ENCODE measurements around the gene PKP2.

The PKP2 gene

GRCh38 chr12:32907898-32908476 lies 11.4 kb upstream of the PKP2 start:
- no peaks in the 10 kb centered on the region for H3K27me3 ChIP-seq (replicated peaks)
- DNase-seq = no peak
- H3K27ac ChIP-seq = no peak overlapping the region
- H3K4me3 ChIP-seq (ENCODE audit: low read depth, low read length) = no peak overlapping the region
- TF ChIP-seq CTCF (IDR thresholded peaks at IDR 0.05; ENCODE audit: low read depth, low read length, missing control alignments) = no peak
- H3K36me3 ChIP-seq (replicated peaks) = no peaks in the 10 kb centered on the region
- in situ Hi-C loops (cut with HindIII; ENCODE audit: low pct_ligation_motif_present, low sequenced_read_pairs) = no loop called here

GRCh38 chr12:32907166-32907565 lies 10.6 kb upstream of the PKP2 start:
- in situ Hi-C loops (cut with HindIII; ENCODE audit: low pct_ligation_motif_present, low sequenced_read_pairs) = no loop called here
- TF ChIP-seq CTCF (IDR thresholded peaks at IDR 0.05; ENCODE audit: low read depth, low read length, missing control alignments) = no peak

DNA sequence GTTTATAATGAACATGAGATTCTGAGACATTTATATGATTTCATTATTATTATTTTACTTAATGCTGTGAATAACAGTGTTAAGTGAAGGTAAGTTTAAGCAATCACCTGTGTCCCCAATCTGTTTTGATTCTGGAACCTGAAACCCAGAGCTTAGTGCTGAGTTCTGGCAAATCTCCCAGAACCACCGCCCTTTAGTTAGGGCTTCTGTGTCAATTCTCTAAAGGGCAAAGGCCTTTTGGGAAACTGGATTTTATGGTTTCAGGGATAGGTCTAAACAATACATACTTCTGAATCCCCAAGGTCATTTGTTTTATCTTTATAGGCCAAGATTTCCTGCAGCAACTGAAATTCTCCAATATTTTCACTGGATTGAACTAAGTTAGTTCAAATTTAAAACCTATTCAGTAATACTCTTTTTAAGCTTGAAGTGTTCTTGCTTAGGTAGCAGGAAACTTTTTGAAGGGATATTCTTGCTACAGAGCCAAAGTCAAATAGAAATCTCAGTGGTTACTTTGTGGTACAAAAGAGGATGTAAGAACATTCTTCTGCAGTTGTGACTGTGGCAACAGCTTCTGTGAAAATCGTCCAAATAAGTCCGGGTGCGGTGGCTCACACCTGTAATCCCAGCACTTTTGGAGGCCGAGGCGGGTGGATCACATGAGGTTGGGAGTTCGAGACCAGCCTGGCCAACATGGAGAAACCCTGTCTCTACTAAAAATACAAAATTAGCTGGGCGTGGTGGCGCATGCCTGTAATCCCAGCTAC lies 10.0 kb upstream of the PKP2 start:
- Histone ChIP-seq H3K4me3 (ENCODE audit: low read depth, low read length) (no peak overlapping the region), H3K27me3 (replicated peaks) (no peaks in the 10 kb centered on the region), H3K36me3 (replicated peaks) (no peaks in the 10 kb centered on the region), H3K27ac (no peak overlapping the region)
- DNase-seq = no peak
- no peak for TF ChIP-seq CTCF (IDR thresholded peaks at IDR 0.05; ENCODE audit: low read depth, low read length, missing control alignments)
- in situ Hi-C loops (cut with HindIII; ENCODE audit: low pct_ligation_motif_present, low sequenced_read_pairs) = no loop called here

More at GRCh38 chr12:32907166-32907565, 10.6 kb upstream of the PKP2 start:
- H3K4me3 ChIP-seq (ENCODE audit: low read depth, low read length) = no peak overlapping the region
- H3K27me3 ChIP-seq (replicated peaks) = no peaks in the 10 kb centered on the region
- no peak overlapping the region for H3K27ac ChIP-seq
- no peak for DNase-seq
- no peaks in the 10 kb centered on the region for H3K36me3 ChIP-seq (replicated peaks)

GRCh38 chr12:32903763-32904162 lies 7.2 kb upstream of the PKP2 start:
- no peak for TF ChIP-seq CTCF (IDR thresholded peaks at IDR 0.05; ENCODE audit: low read depth, low read length, missing control alignments)
- Histone ChIP-seq H3K27ac (no peak overlapping the region), H3K36me3 (replicated peaks) (no peaks in the 10 kb centered on the region), H3K27me3 (replicated peaks) (no peaks in the 10 kb centered on the region), H3K4me3 (ENCODE audit: low read depth, low read length) (no peak overlapping the region)
- DNase-seq = no peak
- in situ Hi-C loops (cut with HindIII; ENCODE audit: low pct_ligation_motif_present, low sequenced_read_pairs) = no loop called here

DNA sequence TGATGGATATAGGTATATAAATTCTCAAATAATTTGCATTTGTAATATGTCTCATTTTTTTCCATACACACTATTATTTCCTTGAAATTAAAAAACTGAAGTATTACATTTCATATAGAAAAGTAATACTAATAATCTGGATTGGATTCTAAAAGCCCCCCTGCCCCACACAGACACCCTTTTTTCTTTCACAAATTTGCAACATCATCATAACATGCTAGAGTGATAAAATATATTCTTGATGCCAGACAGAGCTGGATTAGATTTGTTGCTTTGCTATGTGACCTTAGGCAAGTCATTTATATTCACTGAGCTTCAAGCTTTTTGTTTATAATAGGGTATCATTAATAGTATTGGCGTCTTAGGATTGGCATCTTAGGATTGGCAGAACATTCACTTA lies 6.7 kb upstream of the PKP2 start:
- no peak for TF ChIP-seq CTCF (IDR thresholded peaks at IDR 0.05; ENCODE audit: low read depth, low read length, missing control alignments)
- no peak overlapping the region for H3K27ac ChIP-seq
- H3K36me3 ChIP-seq (replicated peaks) = no peaks in the 10 kb centered on the region
- in situ Hi-C loops (cut with HindIII; ENCODE audit: low pct_ligation_motif_present, low sequenced_read_pairs) = no loop called here
- DNase-seq = no peak
- no peaks in the 10 kb centered on the region for H3K27me3 ChIP-seq (replicated peaks)
- no peak overlapping the region for H3K4me3 ChIP-seq (ENCODE audit: low read depth, low read length)
